IMR-90 (cell line): ENCODE data around the gene UCP2. TPM values are rescaled to one million over a fixed set of nuclear protein-coding genes. Genes with fewer than 3 reads are reported as not detected.

ENCODE experiments used
- ATAC-seq: fragments of 200-7000 bp; cut with Tn5 transposase; 2 replicates; pipeline ENCODE4 v1.9.1; 2020; ENCODE audit warnings: low read depth, mild to moderate bottlenecking, moderate library complexity
- BruUV-seq: library from RNA; stranded (reverse); fragments of 400-500 nt; replicated peaks from 2 replicates; lab custom pipeline; 2021; lab: Mats Ljungman, UMichigan
- CTCF ChIA-PET: fragments of 300-600 bp; formaldehyde crosslinking; extraction: SDS; loops from one replicate; lab custom pipeline; 2021; ENCODE audit warnings: antibody characterized with exemption; lab: Yijun Ruan, JAX
- POLR2A ChIA-PET: fragments of 300-600 bp; sonication (Branson Sonifier 250); formaldehyde crosslinking; loops from one replicate; lab custom pipeline; 2022; ENCODE audit warnings: antibody characterized with exemption; ENCODE audit not compliant: unreplicated experiment; lab: Charles Lee
- DNase-seq: peaks from one replicate; pipeline ENCODE4 v3.0.0; 2013
- H2AFZ ChIP-seq: replicated peaks from 2 replicates; pipeline ENCODE3; 2013; ENCODE audit warnings: low read length, mild to moderate bottlenecking; ENCODE audit not compliant: poor library complexity
- H2AK5ac ChIP-seq: 2 replicates; pipeline ENCODE4 v1.6.1; 2013; ENCODE audit warnings: low read depth, low read length, inconsistent platforms
- H2AK9ac ChIP-seq: replicated peaks from 2 replicates; pipeline ENCODE3; 2013; ENCODE audit warnings: mild to moderate bottlenecking, low read depth, low read length, moderate library complexity; ENCODE audit not compliant: poor library complexity
- H2BK120ac ChIP-seq: 2 replicates; pipeline ENCODE4 v1.6.1; 2013; ENCODE audit warnings: low read depth, low read length, inconsistent platforms
- H2BK15ac ChIP-seq: 3 replicates; pipeline ENCODE4 v1.6.1; 2013; ENCODE audit warnings: low read depth, low read length, inconsistent platforms
- H2BK20ac ChIP-seq: 2 replicates; pipeline ENCODE4 v1.6.1; 2013; ENCODE audit warnings: low read depth, mild to moderate bottlenecking, inconsistent platforms, low read length, moderate library complexity
- H2BK5ac ChIP-seq: 2 replicates; pipeline ENCODE4 v1.6.1; 2013; ENCODE audit warnings: mild to moderate bottlenecking, low read depth, low read length, inconsistent platforms; ENCODE audit not compliant: poor library complexity, severe bottlenecking
- H3K14ac ChIP-seq: replicated peaks from 2 replicates; pipeline ENCODE4 v1.6.1; 2013; ENCODE audit warnings: low read depth, low read length, inconsistent platforms
- H3K18ac ChIP-seq: 2 replicates; pipeline ENCODE4 v1.6.1; 2013; ENCODE audit warnings: low read depth, low read length, control low read depth
- H3K23ac ChIP-seq: 2 replicates; pipeline ENCODE4 v1.6.1; 2013; ENCODE audit warnings: low read depth, low read length, inconsistent platforms
- H3K27ac ChIP-seq: 2 replicates; pipeline ENCODE4 v1.5.1; 2013; ENCODE audit warnings: mild to moderate bottlenecking, control low read depth, low read length; ENCODE audit not compliant: insufficient read depth
- H3K27me3 ChIP-seq: 2 replicates; pipeline ENCODE4 v1.6.1; 2013; ENCODE audit warnings: low read length; ENCODE audit not compliant: control insufficient read depth, insufficient read depth
- H3K36me3 ChIP-seq: 2 replicates; pipeline ENCODE4 v1.6.1; 2013; ENCODE audit warnings: low read length, mixed read lengths; ENCODE audit not compliant: control insufficient read depth, insufficient read depth
- H3K4ac ChIP-seq: 2 replicates; pipeline ENCODE4 v1.6.1; 2013; ENCODE audit warnings: low read depth, low read length, inconsistent platforms
- H3K4me1 ChIP-seq: 2 replicates; pipeline ENCODE4 v1.6.1; 2013; ENCODE audit warnings: low read length, mixed read lengths; ENCODE audit not compliant: control insufficient read depth, insufficient read depth
- H3K4me2 ChIP-seq: 2 replicates; pipeline ENCODE4 v1.6.1; 2013; ENCODE audit warnings: low read depth, mild to moderate bottlenecking, control low read depth, low read length, moderate library complexity
- H3K4me3 ChIP-seq: 2 replicates; pipeline ENCODE4 v1.5.1; 2013; ENCODE audit warnings: low read depth, mild to moderate bottlenecking, control low read depth, low read length, moderate library complexity; ENCODE audit not compliant: insufficient read depth
- H3K56ac ChIP-seq: 2 replicates; pipeline ENCODE4 v1.6.1; 2013; ENCODE audit warnings: low read length, inconsistent platforms; ENCODE audit not compliant: insufficient read depth; ENCODE audit errors: extremely low read depth
- H3K79me1 ChIP-seq, 2 experiments: 2 replicates each; pipeline ENCODE4 v1.6.1; 2013; ENCODE audit warnings: low read length in 2 of 2, inconsistent platforms in 1 of 2, low read depth in 1 of 2
- H3K9ac ChIP-seq: 2 replicates; pipeline ENCODE4 v1.6.1; 2013; ENCODE audit warnings: low read depth, low read length, control low read depth
- H3K9me1 ChIP-seq: 2 replicates; pipeline ENCODE4 v1.6.1; 2013; ENCODE audit warnings: low read length, inconsistent platforms; ENCODE audit not compliant: insufficient read depth
- H3K9me3 ChIP-seq: 2 replicates; pipeline ENCODE4 v1.6.1; 2013; ENCODE audit warnings: low read length; ENCODE audit not compliant: control insufficient read depth, insufficient read depth
- H4K20me1 ChIP-seq: 2 replicates; pipeline ENCODE4 v1.6.1; 2013; ENCODE audit warnings: low read length, inconsistent platforms; ENCODE audit not compliant: insufficient read depth
- H4K5ac ChIP-seq: 2 replicates; pipeline ENCODE4 v1.6.1; 2013; ENCODE audit warnings: mild to moderate bottlenecking, low read depth, low read length, control low read depth
- H4K8ac ChIP-seq, 2 experiments: 2 replicates each; pipeline ENCODE4 v1.6.1; 2013; ENCODE audit warnings: low read depth in 2 of 2, low read length in 2 of 2, control low read depth in 1 of 2, inconsistent platforms in 1 of 2
- H4K91ac ChIP-seq: 2 replicates; pipeline ENCODE4 v1.6.1; 2013; ENCODE audit warnings: low read depth, low read length, inconsistent platforms; ENCODE audit not compliant: insufficient read depth
- BHLHE40 ChIP-seq: fragments of 150-350 bp; IDR thresholded peaks from 2 replicates; pipeline ENCODE4 v1.6.1; 2016; ENCODE audit warnings: mild to moderate bottlenecking, low read depth, low read length
- CEBPB ChIP-seq: IDR thresholded peaks from 2 replicates; pipeline ENCODE4 v1.6.1; 2012; ENCODE audit warnings: low read depth, low read length, improper control_type of control experiment
- CHD1 ChIP-seq: IDR thresholded peaks from 2 replicates; pipeline ENCODE4 v1.6.1; 2012; ENCODE audit warnings: low read depth, low read length, improper control_type of control experiment
- CTCF ChIP-seq: conservative IDR thresholded peaks from 2 replicates; pipeline ENCODE4 v1.5.1; 2012; ENCODE audit warnings: mild to moderate bottlenecking, low read depth, low read length, improper control_type of control experiment
- ELK1 ChIP-seq: fragments of 150-350 bp; IDR thresholded peaks from 2 replicates; pipeline ENCODE4 v1.6.1; 2016; ENCODE audit warnings: low read depth, mild to moderate bottlenecking, low read length, moderate library complexity, borderline replicate concordance
- MAFK ChIP-seq: IDR thresholded peaks from 2 replicates; pipeline ENCODE4 v1.6.1; 2012; ENCODE audit warnings: low read depth, low read length, improper control_type of control experiment
- MAZ ChIP-seq: IDR thresholded peaks from 2 replicates; pipeline ENCODE4 v1.6.1; 2012; ENCODE audit warnings: low read depth, mild to moderate bottlenecking, low read length, improper control_type of control experiment, moderate library complexity, borderline replicate concordance
- MXI1 ChIP-seq: IDR thresholded peaks from 2 replicates; pipeline ENCODE4 v1.6.1; 2012; ENCODE audit warnings: low read depth, mild to moderate bottlenecking, low read length, moderate library complexity, borderline replicate concordance
- POLR2A ChIP-seq: IDR thresholded peaks from 2 replicates; pipeline ENCODE4 v1.6.1; 2012; ENCODE audit warnings: mild to moderate bottlenecking, low read depth, low read length
- RAD21 ChIP-seq: IDR thresholded peaks from 2 replicates; pipeline ENCODE4 v1.6.1; 2012; ENCODE audit warnings: low read length, improper control_type of control experiment
- RCOR1 ChIP-seq: IDR thresholded peaks from 2 replicates; pipeline ENCODE4 v1.6.1; 2012; ENCODE audit warnings: mild to moderate bottlenecking, low read length, improper control_type of control experiment; ENCODE audit not compliant: insufficient replicate concordance
- RFX5 ChIP-seq: IDR thresholded peaks from 2 replicates; pipeline ENCODE4 v1.8.0; 2012; ENCODE audit warnings: low read depth, mild to moderate bottlenecking, low read length, moderate library complexity
- SMC3 ChIP-seq: fragments of 150-350 bp; IDR thresholded peaks from 2 replicates; pipeline ENCODE4 v1.6.1; 2016; ENCODE audit warnings: low read depth, mild to moderate bottlenecking, antibody characterized with exemption, low read length, moderate library complexity
- USF2 ChIP-seq: fragments of 150-350 bp; IDR thresholded peaks from 2 replicates; pipeline ENCODE4 v1.6.1; 2017; ENCODE audit warnings: mild to moderate bottlenecking, antibody characterized with exemption, low read length, low read depth
- WGBS, 2 experiments: methylation state at CpG; one replicate each; pipeline versions ENCODE4 v1.1.5 to v1.1.7; 2013; ENCODE audit warnings: missing lambda C conversion rate in 2 of 2; ENCODE audit not compliant: insufficient read length in 1 of 2; ENCODE audit errors: extremely low coverage in 2 of 2; 5-methylcytosine and 5-hydroxymethylcytosine counted together
- dilution Hi-C: fragments of 300-500 bp; cut with HindIII; formaldehyde crosslinking; loops from one replicate; pipeline ENCODE4 v1.14.3; 2018; ENCODE audit warnings: low sequenced_read_pairs; ENCODE audit not compliant: unreplicated experiment
- in situ Hi-C: fragments of 300-500 bp; cut with MboI; formaldehyde crosslinking; loops from 3 replicates; pipeline ENCODE4 v1.14.3; 2019; ENCODE audit warnings: low sequenced_read_pairs, inconsistent platforms, mixed read lengths
- intact Hi-C: fragments of 100-400 bp; cut with micrococcal nuclease; formaldehyde crosslinking; loops from 2 replicates; pipeline ENCODE4 v1.10.0; 2022
- polyA plus RNA-seq, 3 experiments: library from polyadenylated mRNA; depleted of rRNA; stranded (reverse); fragments of >200 nt; gene quantifications; 2 replicates each; pipeline ENCODE4 v1.2.3, GENCODE V29; 2012; ENCODE audit warnings: low replicate concordance in 1 of 3
- total RNA-seq: library from RNA; depleted of rRNA; stranded (reverse); fragments of >200 nt; gene quantifications from 2 replicates; pipeline ENCODE4 v1.2.3, GENCODE V29; 2012

The UCP2 gene
- total and polyA plus RNA-seq, 2 of the 4 experiments (the other 2 are of a cell fraction), result 2.0 to 11.9 TPM

- in situ Hi-C loops, result no loop called here
- no peak for TF ChIP-seq RAD21
- no peak for TF ChIP-seq MXI1
- TF ChIP-seq MAZ, result no peak
- no peak for TF ChIP-seq POLR2A
- no peak for TF ChIP-seq USF2
- no peak for TF ChIP-seq ELK1
- TF ChIP-seq SMC3, result 0 out of 2 replicates have a peak, but pooled peaks have one; percentile 2
- no peak for TF ChIP-seq BHLHE40
- no peak for TF ChIP-seq RCOR1
- TF ChIP-seq CEBPB, result peak; percentile 86
- TF ChIP-seq CHD1, result no peak
- TF ChIP-seq CTCF, result no peak
- no peak for TF ChIP-seq MAFK
- no peak for TF ChIP-seq RFX5
Measured at GRCh38 chr11:74018331-74019005, 35.8 kb upstream of the UCP2 start.

More at GRCh38 chr11:74018331-74019005, 35.8 kb upstream of the UCP2 start:
- H3K27ac ChIP-seq, result peak overlapping the region; percentile 33
- H3K9me1 ChIP-seq, result peaks cover 14% of the 10 kb centered on the region
- H3K56ac ChIP-seq, result no peak overlapping the region
- 0 out of 2 replicates have a peak overlapping the region, but pooled peaks have one; percentile 13 for H3K23ac ChIP-seq
- H2BK20ac ChIP-seq, result no peak overlapping the region
- H4K8ac ChIP-seq, result peak overlapping the region; percentile 58 to 93
- H2AFZ ChIP-seq, result peak overlapping the region; percentile 64
- H3K4me1 ChIP-seq, result peaks cover 17% of the 10 kb centered on the region
- H4K5ac ChIP-seq, result 0 out of 2 replicates have a peak overlapping the region, but pooled peaks have one; percentile 28
- peak overlapping the region; percentile 60; the same call in 1 of the 2 replicates for H3K4ac ChIP-seq
- peak overlapping the region; percentile 58; the same call in 1 of the 2 replicates for H3K14ac ChIP-seq
- H2AK5ac ChIP-seq, result peak overlapping the region; percentile 82
- peak overlapping the region; percentile 15; the same call in 1 of the 2 replicates for H3K9ac ChIP-seq
- no peak overlapping the region for H3K4me3 ChIP-seq
- peaks cover 10% of the 10 kb centered on the region; the same call in 1 of the 2 replicates for H3K36me3 ChIP-seq
- dilution Hi-C loops (no loop called here), intact Hi-C loops (no loop called here)
- peak overlapping the region; percentile 32 for H3K4me2 ChIP-seq
- peak overlapping the region; percentile 80 for H2AK9ac ChIP-seq
- DNase-seq (peak; percentile 87), ATAC-seq (peak; percentile 96)
- ChIA-PET CTCF (no interaction called here), POLR2A (interaction anchor here (0.8 kb wide), 1 partner anchor 10 kb away, joined by 3 read pairs; no protein-coding TSS in a partner anchor)
- H3K27me3 ChIP-seq, result no peaks in the 10 kb centered on the region
- H3K9me3 ChIP-seq, result no peaks in the 10 kb centered on the region
- peak overlapping the region; percentile 47; the same call in 1 of the 2 replicates for H2BK120ac ChIP-seq
- peak overlapping the region; percentile 41; the same call in 1 of the 3 replicates for H2BK15ac ChIP-seq
- 75% methylated on average over 4 of the region's 9 CpGs; no CpG with 5 or more reads in 1 of the 2 experiments for WGBS, 2 experiments
- peaks cover 3% of the 10 kb centered on the region; the same call in 1 of the 2 replicates for H4K20me1 ChIP-seq
- H4K91ac ChIP-seq, result peak overlapping the region; percentile 61
- H3K79me1 ChIP-seq, result peaks cover 0 to 12% of the 10 kb centered on the region in 2 experiments; a peak in 2 of 4 replicates
- peak overlapping the region; percentile 53; the same call in 1 of the 2 replicates for H3K18ac ChIP-seq
- H2BK5ac ChIP-seq, result peak overlapping the region; percentile 54
- no TSS peak for BruUV-seq
